ENCODE data around the gene PLEKHB1.

PLEKHB1 gene

GRCh38 chr11:73652856-73653559 is 6.6 kb downstream of the PLEKHB1 start:
- TF ChIP-seq ZFX (IDR thresholded peaks at IDR 0.05) = no peak
- no peak for TF ChIP-seq CTCF (conservative IDR thresholded peaks at IDR 0.05)
- H3K27ac ChIP-seq = no peak overlapping the region

GRCh38 chr11:73653996-73654395 is 7.6 kb downstream of the PLEKHB1 start:
- no peak overlapping the region for H3K27ac ChIP-seq
- no peak for TF ChIP-seq ZFX (IDR thresholded peaks at IDR 0.05)
- no peak for TF ChIP-seq CTCF (conservative IDR thresholded peaks at IDR 0.05)

- no peak overlapping the region for H3K27ac ChIP-seq
- TF ChIP-seq ZFX (IDR thresholded peaks at IDR 0.05) = no peak
- TF ChIP-seq CTCF (conservative IDR thresholded peaks at IDR 0.05) = no peak
Measured at GRCh38 chr11:73654482-73655021, 8.2 kb downstream of the PLEKHB1 start.

GRCh38 chr11:73655686-73656085 is 9.3 kb downstream of the PLEKHB1 start:
- TF ChIP-seq CTCF (conservative IDR thresholded peaks at IDR 0.05) (no peak), ZFX (IDR thresholded peaks at IDR 0.05) (no peak)
- no peak overlapping the region for H3K27ac ChIP-seq

- TF ChIP-seq ZFX (IDR thresholded peaks at IDR 0.05) (no peak), CTCF (conservative IDR thresholded peaks at IDR 0.05) (no peak)
- H3K27ac ChIP-seq = no peak overlapping the region
Measured at GRCh38 chr11:73656985-73657384, 10.6 kb downstream of the PLEKHB1 start.

- no peak overlapping the region for H3K27ac ChIP-seq
- TF ChIP-seq ZFX (IDR thresholded peaks at IDR 0.05) = no peak
- TF ChIP-seq CTCF (conservative IDR thresholded peaks at IDR 0.05) = no peak
Measured at GRCh38 chr11:73659961-73660360, 13.6 kb downstream of the PLEKHB1 start.

- no peak overlapping the region; the same call in 1 of the 2 replicates for H3K27ac ChIP-seq
- TF ChIP-seq ZFX (IDR thresholded peaks at IDR 0.05) = no peak
- no peak for TF ChIP-seq CTCF (conservative IDR thresholded peaks at IDR 0.05)
Measured at GRCh38 chr11:73660497-73661034, 14.2 kb downstream of the PLEKHB1 start.
